Endothelial cell of hepatic sinusoid (primary cell): ENCODE data around the gene SPHK1.

Experiments
- in situ Hi-C: cut with HindIII; loops from 2 replicates; pipeline ENCODE4 v1.10.0; 2017; ENCODE audit warnings: low sequenced_read_pairs

SPHK1 gene

GRCh38 chr17:76383546-76384221, 725 bp upstream of the SPHK1 start:
- in situ Hi-C loops = no loop called here

- in situ Hi-C loops = no loop called here
These were observed 830 bp downstream of the SPHK1 start for GRCh38 chr17:76384987-76385891.

DNA sequence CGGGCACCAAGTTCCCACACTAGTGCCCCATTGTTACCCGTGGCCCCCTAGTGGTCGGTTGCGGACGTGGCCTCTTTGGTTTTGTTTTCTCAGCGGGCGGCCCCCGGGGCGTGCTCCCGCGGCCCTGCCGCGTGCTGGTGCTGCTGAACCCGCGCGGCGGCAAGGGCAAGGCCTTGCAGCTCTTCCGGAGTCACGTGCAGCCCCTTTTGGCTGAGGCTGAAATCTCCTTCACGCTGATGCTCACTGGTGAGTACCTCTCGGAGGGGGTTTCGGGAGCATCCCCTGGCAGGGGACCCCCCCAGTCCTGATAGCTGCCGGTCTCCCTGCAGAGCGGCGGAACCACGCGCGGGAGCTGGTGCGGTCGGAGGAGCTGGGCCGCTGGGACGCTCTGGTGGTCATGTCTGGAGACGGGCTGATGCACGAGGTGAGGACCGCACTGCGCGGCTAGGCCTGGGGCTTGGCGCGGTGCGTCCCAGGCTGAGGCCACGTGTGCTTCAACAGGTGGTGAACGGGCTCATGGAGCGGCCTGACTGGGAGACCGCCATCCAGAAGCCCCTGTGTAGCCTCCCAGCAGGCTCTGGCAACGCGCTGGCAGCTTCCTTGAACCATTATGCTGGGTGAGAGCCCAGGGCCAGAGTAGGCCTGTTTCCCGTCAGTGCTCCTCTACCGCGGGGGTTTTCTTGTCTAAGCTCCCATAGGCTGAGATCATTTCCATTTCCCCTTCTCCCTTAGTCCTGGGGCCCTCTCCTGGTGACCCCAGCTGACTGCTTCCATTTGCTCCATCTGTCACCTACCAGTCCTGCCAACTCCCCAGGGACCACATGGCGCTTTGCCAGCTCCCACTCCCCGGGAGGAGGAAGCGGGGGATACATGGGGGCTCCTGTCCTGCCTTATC, 1.7 kb downstream of the SPHK1 start:
- in situ Hi-C loops = no loop called here

GRCh38 chr17:76386966-76387765, 2.8 kb downstream of the SPHK1 start:
- in situ Hi-C loops = no loop called here

DNA sequence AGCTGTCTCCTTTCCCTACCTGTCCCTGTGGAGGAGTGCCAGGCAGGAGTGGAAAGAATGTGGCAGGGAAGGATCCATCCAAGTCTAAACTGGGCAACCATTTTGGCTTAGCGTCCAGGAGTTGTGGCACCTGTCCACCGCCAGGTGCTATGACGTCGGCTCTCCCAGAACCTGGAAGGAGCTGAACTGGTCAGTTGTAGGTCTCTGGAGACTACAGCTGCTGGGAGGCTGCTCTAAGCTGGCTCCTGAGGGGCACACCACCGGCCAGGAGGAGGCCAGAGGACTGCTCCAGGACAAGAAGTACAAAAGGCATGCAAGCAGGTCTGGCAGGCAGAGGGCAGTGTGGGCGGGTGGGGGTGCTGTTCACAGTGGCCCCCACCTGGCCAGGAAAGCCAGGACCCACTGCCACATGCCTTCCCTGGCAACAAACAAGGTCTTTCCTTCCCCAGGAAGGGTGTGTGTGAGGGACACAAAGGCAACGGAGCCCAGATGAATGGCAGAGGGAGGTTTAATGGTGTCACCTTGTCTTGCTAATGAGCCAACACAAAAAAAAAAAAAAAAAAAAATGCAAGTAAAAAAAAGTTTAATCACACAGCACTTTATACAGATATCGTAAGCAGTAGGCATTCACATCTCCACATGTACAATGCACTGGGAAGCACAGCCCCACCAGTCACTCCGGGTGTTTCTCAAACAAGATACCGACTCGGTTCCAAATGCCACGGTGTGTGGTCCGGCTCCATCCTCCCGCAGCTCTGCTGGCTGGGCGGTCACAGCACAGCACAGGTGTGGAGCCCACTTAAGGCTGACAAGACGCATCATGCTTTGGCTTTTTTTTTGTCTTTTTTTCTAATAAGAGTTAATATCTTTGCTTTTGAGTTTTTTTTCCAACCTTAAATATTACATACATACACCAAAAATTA, 4.8 kb downstream of the SPHK1 start:
- in situ Hi-C loops = no loop called here

DNA sequence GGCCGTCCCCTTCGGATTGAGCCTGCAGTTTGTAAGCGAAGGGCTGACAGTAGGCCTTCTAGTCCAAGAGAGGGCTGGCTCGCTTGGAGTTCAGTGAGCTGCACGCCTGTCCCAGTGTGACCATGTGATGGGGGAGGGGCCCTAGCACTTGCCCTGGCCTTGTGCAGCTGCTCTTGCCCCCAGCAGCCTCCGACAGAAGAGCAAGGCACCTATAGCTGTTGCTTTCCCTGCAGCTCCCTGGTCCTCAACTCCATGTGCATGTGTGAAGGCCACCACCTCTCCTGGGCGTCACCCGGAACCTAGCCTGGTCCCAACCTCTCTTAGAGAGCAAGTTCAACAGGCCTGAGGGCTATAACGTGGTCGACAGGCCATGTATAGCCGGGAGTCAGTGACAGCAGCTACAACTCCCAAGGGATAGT, 5.6 kb downstream of the SPHK1 start:
- in situ Hi-C loops = no loop called here

DNA sequence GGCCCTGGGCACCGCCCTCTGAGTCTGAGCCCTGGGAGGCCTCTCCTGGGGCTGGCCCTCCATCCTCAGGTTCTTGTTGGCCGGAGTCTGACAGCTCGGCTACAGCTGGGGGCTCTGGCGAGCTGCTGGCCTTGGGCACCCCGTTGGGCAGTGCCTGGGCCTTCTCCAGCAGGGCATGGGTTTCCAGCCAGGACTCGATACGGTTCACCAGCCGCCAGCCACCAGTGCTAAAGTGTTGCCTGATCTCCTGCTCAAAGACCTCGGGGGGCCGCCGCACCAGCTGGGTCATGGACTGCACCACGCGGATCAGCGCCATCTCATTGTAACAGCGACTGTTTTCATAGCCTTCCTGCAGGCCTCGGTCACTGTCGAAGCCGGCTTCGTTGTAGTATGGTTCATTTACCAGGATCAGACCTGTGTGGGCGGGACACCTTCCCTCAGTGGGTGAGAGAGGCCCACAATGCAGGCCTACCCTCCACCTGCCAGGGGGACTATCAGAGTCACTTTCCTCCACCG, 6.8 kb downstream of the SPHK1 start:
- in situ Hi-C loops = no loop called here

DNA sequence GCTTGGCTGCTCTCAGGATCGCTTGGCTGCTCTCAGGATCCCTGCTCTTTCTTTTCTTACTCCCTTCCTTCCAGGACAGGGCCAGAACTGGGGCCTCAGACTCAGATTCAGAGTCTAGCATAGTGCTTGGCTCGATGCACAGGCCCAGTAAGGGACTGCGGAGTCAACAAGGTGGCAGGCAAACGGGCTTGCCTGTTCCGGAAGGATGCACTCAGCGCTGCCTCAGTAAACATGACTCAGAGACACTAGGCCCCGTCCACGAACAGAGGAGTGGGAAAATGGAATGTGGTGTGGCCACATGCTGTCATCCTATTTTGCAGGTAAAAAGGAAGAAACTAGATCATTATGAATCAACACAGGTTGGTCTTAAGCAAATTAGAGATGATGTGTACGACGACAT, 9.8 kb downstream of the SPHK1 start:
- in situ Hi-C loops = no loop called here

GRCh38 chr17:76395980-76396379, 11.6 kb downstream of the SPHK1 start:
- in situ Hi-C loops = no loop called here

DNA sequence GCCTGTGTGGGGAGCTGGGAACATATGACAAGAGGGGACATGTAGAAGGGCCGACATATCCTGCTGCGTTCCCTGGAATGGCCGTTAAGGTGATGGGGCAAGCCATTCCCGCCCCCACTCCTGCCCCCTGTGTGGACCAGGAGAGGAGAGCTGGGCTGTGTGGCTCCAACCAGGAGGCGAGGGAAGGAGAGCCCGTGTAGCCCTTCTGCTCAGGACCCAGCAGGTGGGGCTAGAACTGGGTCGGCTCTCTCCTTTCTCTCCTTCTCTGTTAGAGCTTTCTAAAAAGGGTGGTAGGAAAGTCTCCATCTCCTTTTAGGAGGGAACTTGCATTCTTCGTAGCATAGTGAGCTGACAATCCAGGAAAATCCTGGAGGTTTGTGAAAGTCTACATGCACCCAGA, 12.8 kb downstream of the SPHK1 start:
- in situ Hi-C loops = no loop called here

- in situ Hi-C loops = no loop called here
These were observed 13.5 kb downstream of the SPHK1 start for GRCh38 chr17:76397687-76398522.

- in situ Hi-C loops = no loop called here
These were observed 14.2 kb downstream of the SPHK1 start for GRCh38 chr17:76398523-76399174.

DNA sequence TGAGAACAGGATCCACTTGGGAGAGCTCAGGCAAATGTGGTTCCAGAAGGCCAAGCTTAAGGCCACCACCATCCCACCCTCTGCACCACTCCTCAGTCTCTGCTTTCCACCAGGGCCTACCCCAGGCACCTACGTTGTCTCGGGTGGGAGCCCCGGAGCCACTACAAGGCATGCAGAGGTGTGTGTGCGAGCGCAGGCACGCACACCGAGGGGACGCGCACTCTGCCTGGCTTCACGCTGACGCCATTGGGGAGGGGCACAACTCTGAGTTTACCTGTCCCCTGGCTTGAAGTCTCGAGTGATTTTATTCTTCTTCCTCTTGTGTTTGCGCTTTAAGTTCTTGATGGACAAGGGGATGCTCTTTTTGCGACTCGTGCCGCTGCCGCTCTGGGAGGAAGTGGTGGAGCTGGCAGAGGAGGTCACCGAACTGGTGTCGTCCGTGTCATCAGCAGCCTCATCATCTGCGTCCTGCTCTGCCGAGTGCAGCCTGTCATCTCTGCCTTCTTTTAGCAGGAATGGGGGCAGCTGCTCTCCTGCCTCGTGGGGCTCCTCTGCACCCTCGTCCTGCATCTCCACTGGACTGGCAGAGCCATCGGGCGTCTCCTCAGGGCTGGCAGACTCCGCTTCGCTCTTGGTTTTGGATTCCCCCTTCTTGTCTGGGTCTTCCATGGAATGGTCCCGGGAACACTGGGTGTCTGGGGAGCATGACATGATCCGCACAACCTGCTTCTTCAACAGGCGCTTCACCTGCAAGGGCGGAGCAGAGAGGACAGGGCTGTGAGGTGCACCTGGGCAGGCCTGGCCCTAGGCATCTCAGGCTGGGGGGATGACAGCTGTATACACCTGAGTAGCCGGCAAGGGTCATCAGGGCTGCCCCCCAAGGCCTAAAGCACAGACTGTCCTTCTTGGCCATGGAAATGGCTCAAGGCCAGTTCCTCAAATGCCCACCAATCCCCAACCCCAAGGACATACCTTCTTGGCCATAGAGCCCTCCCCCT, 15.1 kb downstream of the SPHK1 start:
- in situ Hi-C loops = no loop called here

GRCh38 chr17:76402711-76403110, 18.3 kb downstream of the SPHK1 start:
- in situ Hi-C loops = no loop called here

DNA sequence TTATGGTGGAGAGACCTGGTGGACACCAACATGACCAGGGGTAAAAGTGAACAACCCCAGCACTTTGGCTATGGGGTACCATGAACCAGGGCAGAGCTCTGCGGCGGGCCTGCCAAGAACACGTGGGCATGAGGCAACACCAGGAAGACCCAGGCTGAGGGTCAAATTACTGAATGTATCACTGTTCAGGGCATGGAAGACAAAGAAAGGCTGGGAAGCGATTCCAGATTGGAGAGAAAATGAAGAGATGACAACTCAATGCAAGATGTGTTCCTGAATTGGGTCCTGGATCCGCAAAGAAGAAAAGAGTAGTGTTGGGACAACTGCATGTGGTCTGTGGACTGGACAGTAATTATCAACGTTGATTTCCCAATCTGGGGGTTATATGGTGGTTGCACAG, 19.8 kb downstream of the SPHK1 start:
- in situ Hi-C loops = no loop called here

- in situ Hi-C loops = no loop called here
These were observed 20.7 kb downstream of the SPHK1 start for GRCh38 chr17:76404976-76405563.
